GM19397 (cell line): ENCODE results near the gene CIAO2B.
"Not testable (repeated sequence)": the region's sequence is repeated elsewhere in the genome, so short reads cannot be mapped to it uniquely, and the experiment has no call there.

Experiments used
- ATAC-seq: cut with Tn5 transposase; IDR thresholded peaks from one replicate; pipeline ENCODE4 v1.9.1; 2021; ENCODE audit warnings: mild to moderate bottlenecking, moderate library complexity; ENCODE audit not compliant: unreplicated experiment

CIAO2B gene

GRCh38 chr16:66934138-66934838 is at the start of gene CIAO2B:
Gene CIAO2B (minus strand): TSS chr16:66934402. CDS start chr16:66934364, 38 bp downstream.
- ATAC-seq: peak; percentile 84

DNA sequence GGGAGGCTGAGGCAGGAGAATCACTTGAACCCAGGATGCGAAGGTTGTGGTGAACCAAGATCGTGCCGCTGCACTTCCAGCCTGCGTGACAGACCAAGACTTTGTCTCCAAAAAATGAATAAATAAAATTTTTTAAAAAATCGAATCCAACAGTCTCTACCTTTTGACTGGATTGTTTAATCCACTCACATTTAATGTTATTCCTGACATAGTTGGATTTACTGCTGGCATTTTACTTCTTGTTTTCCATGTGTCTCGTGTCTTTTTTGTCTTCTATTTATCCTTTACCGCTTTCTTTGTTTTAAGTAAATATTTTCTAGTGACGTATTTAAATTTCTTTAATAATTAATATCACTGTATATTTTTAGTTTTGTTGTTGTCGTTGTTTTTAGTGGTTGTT is 48.8 kb upstream of the CIAO2B start:
- ATAC-seq: no peak

DNA sequence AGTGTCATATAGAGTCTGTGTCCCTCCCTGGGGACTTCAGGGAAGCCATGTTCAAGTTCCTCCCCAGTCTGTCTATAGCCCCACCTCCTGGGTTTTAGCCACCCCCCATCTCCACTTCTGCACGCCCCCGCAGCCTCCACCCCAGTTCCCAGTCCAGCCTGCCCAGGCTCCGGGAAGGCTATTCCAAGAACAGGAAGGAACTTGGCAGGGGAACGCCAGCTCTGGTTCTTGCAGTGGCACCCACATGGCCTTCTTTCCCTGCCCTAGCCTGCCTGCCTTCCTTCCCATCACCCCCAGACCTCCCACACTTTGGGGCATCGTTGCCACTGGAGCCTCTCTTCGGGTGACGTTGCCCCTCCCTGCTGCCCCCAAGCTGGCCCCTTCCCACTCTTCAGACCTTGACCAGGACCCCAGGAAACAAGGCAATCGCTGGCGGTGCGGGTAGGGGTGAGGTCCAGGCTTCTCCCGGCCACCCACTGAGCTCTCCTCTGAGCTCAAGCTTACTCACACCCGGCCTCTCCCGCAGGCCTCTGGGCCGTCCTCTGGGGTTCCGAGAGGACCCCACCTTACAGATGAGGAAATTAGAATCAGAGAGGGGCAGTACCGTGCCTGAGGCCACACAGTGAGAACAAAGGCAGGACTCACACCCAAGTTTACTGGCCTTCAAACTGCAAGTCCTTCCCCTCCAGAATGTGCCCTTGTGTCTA is 45.0 kb upstream of the CIAO2B start:
- no peak for ATAC-seq

DNA sequence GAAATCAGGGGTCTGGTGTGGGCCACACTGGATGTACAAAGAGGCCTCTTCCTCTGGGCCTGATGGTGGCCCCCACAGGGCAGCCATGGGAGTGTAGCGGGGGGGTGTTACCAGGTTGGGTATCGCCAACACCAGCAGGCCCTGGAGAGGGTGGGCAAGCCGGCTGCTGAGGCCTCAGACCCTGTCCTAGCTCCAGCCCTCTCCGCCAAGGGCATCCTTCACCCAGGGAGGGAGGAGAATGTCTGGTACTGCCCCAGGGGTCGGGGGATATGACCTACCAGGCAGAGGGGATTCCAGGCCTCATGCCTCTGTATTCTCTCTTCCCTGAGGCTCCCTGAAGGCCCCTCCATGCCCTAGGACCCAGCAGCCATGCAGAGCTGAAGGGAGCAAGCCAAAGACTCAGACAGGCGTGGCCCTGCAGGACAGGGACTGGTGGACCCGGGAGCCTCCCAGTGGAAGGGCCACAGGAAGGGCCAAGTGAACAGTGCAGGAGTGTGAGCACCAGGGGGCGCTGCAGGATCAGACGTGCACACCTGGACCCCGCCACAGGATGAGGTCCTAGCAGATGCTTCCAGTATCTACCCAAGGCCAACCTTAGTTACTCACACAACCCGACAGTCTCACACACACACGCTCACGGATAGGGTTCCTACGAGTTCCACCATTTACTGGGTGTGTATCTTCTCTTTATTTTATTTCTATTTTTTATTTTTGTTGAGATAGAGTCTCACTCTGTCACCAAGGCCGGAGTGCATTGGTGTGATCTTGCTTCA is 43.3 kb upstream of the CIAO2B start:
- ATAC-seq: peak; percentile 82

- no peak for ATAC-seq
These were observed 42.5 kb upstream of the CIAO2B start for GRCh38 chr16:66976746-66977145.

DNA sequence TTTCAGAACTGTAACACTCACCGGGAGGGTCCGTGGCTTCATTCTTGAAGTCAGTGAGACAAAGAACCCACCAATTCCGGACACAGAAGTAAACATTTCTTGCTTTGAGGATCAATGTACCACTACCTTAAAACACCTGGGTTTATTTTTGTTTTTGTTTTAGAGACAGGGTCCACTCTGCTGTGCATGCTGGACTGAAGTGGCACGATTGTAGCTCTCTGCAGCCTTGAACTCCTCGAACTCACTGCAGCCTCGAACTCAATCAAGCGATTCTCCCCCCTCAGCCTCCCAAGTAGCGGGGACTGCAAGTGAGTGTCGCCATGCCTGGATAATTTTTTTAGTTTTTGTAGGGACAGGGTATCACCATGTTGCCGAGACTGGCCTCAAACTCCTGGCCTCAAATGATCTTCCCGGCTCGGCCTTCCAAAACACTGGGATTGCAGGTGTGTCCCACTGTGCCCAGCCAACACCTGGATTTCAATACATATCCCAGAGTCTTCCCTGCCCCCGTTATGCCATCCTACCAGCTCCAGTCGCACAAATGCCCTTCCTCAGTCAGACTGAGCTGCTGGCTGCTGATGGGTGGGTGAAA is 41.2 kb upstream of the CIAO2B start:
- ATAC-seq: no peak

GRCh38 chr16:66974932-66975246 is 40.7 kb upstream of the CIAO2B start:
- ATAC-seq: not testable (repeated sequence)

DNA sequence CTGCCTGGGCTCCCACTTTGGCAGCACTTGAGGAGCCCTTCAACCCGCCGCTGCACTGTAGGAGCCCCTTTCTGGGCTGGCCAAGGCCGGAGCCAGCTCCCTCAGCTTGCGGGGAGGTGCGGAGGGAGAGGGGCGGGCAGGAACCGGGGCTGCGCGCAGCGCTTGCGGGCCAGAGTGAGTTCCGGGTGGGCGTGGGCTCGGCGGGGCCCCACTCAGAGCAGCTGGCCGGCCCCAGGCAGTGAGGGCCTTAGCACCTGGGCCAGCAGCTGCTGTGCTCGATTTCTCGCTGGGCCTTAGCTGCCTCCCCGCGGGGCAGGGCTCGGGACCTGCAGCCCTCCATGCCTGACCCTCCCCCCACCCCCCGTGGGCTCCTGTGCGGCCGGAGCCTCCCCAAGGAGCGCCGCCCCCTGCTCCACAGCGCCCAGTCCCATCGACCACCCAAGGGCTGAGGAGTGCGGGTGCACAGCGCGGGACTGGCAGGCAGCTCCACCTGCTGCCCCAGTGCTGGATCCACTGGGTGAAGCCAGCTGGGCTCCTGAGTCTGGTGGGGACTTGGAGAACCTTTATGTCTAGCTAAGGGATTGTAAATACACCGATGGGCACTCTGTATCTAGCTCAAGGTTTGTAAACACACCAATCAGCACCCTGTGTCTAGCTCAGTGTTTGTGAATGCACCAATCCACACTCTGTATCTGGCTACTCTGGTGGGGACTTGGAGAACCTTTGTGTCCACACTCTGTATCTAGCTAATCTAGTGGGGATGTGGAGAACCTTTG is 40.1 kb upstream of the CIAO2B start:
- not testable (repeated sequence) for ATAC-seq

- ATAC-seq: no peak
These were observed 39.5 kb upstream of the CIAO2B start for GRCh38 chr16:66973716-66974115.

DNA sequence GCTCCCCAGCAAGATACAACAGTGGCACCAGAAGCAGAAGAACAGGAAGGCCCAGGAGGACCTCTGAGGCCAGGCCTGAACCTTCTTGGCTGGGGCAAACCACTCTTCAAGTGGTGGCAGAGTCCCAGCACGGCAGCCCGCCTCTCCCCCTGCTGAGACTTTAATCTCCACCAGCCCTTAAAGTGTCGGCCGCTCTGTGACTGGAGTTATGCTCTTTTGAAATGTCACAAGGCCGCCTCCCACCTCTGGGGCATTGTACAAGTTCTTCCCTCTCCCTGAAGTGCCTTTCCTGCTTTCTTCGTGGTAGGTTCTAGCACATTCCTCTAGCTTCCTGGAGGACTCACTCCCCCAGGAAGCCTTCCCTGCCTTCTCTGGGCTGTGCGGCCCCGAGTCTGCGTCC is 38.8 kb upstream of the CIAO2B start:
- ATAC-seq: no peak

- ATAC-seq: no peak
These were observed 36.8 kb upstream of the CIAO2B start for GRCh38 chr16:66970775-66971720.

GRCh38 chr16:66968847-66969246 is 34.6 kb upstream of the CIAO2B start:
- ATAC-seq: no peak

GRCh38 chr16:66964049-66964448 is 29.8 kb upstream of the CIAO2B start:
- no peak for ATAC-seq

DNA sequence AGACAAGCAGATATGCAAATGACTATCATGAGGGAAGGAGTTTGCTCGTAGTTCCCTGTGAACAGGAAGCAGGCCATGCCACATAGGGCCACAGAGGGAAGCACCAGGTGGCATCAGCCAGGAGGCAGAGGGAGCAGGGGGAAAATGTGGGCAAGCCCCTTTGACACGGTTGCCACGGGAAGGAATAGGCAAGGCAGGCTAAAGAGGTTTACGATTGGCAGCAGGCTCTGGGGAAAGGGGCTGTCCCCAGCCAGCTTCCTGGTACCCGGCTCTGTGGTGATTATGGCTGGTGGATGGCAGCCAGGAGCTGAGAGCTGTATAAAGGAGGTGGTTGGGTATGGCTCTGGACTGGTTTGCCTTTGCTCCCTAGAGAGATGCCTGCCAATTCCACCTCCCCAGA is 27.7 kb upstream of the CIAO2B start:
- ATAC-seq: no peak

DNA sequence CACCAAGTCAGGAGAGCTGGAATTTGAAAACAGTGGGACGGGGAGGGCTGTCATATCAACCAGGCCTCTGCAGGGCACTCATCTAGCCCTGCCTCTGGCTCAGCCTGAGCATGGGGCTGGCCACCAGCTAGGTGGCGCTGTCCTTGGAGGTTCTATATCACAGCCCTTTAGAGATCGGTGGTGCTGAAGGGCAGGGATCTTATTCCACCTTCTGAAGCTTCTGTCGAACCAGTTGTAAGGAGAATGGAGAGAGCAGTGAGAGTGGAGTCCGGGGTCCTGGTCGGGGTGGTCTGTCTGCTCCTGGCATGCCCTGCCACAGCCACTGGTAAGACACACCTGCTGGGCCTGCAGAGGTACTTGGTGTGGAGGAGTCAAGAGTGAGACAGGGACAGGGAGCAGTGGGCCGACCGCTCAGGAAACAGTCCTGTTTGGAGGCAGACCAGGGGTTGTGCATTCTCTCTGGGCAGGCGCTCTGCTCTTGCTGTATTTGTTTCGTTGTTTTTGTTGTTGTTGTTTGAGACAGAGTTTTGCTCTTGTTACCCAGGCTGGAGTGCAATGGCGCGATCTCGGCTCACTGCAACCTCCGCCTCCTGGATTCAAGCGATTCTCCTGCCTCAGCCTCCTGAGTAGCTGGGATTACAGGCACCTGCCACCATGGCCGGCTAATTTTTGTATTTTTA is 27.0 kb upstream of the CIAO2B start, which contains the start of gene CES3:
CES3 (plus strand) TSS at position 202 of the 680 bp plus-strand sequence; CDS start at position 244, 42 bp downstream.
- peak; percentile 75 for ATAC-seq

GRCh38 chr16:66960270-66960669 is 26.1 kb upstream of the CIAO2B start:
- ATAC-seq: no peak

GRCh38 chr16:66959704-66960161 is 25.5 kb upstream of the CIAO2B start:
- no peak for ATAC-seq

GRCh38 chr16:66958857-66959703 is 24.9 kb upstream of the CIAO2B start:
- no peak for ATAC-seq
